HG02763 (cell line): Measurements from ENCODE around the gene TNS3.

Source experiments
- ATAC-seq: cut with Tn5 transposase; IDR thresholded peaks from one replicate; pipeline ENCODE4 v1.9.1; 2021; ENCODE audit warnings: mild to moderate bottlenecking, moderate library complexity; ENCODE audit not compliant: unreplicated experiment

TNS3 gene

DNA sequence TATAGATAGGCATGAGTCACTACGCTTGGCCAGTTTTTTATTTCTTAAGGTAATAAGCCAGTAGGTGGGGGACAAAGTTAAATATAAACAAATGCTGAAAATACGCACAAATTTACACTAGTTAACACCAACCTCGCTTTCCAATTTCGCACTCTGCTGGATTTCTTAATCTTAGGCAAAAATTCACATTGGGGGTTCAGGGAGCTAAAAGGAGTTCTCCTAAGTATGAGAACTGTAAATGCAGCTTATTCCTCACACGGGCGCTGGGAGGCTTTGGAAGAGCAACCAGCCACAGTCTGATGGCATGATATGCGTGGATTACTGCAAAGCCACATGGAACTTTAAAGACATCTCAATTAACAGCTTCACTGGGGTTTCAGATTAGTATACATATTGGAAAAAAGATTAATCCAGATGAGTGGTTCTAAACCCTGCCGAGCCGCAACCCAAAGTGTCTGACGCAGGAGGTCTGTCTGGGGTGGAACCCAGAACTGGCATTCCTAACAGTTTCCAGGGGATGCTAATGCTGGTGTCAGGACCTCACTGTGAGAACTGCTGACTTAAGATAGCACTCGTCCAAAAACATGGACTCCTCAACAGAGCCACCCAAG is 16.2 kb downstream of the TNS3 start:
- ATAC-seq = no peak

DNA sequence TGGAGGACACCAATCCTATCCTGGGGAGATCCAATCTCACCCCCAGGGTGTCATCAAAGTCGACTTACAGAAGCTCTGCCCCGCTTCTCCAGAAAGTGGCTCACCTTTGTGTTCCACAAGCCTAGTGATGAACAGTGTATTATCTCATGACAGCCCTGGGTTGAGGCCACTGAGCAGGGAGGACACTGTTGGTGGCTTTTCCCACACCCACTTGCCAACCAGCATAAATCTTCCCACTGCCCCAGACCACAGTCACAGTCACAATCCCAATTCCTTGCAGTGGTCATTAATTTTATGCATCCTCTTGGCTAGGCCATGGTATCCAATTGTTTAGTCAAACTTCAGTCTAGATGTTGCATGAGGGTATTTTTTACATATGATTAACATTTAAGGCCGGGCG is 18.4 kb downstream of the TNS3 start:
- ATAC-seq = no peak

DNA sequence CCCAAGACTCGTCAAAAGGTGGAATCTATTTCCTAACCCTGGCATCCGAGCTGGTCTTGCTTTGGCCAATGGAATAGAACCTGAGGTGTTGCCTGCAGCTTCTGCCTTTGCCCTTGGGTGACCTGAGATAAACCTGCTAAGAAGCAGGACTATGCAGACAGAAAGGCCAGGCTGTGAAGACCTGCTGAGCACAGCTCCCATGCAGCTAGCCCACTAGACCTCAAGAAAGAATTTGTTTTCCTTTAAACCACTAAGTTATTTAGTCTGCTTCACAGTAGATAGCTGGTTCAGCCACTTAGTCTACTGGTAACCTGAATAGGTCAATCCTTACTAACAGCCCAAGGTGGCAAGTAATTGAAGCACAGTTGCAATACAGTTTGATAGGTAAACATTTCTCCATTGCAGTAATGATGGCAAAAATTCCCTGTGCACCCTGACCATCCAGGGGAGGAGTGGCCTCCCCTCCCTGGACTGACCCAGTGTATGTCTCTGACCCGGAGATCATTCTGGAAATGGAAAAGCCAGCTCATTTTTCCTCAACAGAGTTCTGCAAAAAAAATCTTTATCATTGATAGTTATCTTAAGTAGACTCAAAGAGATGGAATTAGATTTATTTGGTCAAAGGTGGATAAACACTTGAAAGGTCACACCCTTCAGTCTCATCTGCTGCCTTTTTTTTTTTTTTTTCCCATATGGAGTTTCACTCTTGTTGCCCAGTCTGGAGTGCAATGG is 20.0 kb downstream of the TNS3 start:
- no peak for ATAC-seq

DNA sequence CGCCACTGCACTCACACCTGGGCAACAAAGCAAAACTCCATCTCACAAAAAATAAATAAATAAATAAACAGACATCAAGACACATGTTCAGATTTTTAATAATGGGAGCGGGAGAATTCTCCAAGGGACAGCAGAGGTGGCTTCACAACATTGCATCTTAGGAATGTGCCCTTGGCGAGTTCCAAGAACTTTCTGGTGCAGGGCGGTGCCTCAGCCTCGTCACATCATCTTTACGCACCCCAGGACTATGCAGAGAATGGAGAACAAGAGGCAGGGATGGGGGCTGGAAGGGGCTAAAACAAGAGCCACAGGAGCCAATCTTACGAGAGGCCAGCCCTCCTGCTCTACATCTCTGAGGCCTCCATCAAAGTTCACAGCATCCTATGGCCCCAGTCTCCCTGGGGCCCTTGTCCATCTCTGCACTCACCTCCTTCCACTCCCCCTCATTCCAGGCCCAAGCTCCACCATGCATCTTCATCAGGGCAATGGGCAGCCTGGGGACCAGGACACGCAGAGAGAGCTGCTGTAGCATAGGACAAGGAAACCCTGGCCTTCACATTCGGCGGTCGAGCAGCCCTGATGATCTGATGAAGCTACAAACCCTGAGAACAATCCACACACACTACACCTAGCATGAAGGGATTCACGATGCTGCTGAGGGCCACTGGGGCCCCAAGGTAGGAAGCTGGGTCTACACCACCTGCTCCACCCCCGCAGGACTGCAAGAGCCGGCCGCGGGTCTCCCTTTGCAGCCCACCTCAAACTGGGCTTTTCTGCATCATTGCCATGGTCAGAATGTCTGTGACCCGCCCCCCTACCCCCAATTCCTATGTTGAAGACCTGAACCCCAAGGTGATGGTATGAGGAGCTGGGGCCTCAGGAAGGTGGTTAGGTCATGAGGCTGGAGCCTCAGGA is 22.3 kb downstream of the TNS3 start:
- ATAC-seq = no peak

DNA sequence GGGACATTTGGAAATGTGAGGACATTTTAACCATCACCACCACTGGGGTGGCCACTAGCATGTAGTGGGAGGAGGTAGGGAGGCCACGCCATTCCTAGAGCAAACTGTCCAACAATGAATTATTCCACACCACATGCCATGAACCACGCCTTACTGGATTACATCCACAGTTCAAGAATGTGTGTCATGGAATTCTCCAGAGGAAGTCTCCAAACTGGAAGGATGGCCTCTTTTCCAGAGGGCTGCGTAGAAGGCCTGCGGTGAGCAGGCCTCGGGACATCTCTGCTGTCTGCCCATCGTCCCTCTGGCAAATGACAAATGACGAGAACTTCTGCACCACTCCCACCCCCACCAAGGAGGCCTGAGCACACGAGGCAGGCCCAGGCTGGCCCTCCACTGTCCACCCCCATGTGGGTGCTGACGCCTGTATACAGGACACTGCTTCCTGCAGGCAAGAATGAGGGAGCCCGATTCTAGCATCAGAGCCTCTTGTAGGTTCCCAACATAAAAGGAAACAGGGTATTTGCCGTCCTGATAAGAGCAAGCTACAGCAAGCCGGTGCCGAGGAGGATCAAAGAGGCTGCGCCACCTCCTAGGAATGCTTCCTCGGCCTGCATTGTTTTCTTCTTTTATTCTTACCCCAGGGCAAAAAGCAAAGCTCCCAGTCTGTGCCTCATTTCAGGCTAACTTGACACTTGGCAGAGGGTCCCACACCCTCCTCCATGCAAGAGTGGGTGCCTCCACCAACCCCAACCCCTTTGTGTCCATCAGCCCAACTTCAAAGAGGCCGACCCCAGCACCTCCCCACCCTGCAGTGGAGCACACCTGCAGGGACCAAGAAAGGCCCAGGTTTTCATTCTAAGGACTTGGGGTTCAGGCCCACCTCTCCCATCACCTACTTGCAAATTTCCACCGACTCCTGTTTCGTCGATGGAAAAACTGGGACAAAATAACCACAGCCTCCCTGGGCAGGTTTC is 23.9 kb downstream of the TNS3 start:
- ATAC-seq = no peak

DNA sequence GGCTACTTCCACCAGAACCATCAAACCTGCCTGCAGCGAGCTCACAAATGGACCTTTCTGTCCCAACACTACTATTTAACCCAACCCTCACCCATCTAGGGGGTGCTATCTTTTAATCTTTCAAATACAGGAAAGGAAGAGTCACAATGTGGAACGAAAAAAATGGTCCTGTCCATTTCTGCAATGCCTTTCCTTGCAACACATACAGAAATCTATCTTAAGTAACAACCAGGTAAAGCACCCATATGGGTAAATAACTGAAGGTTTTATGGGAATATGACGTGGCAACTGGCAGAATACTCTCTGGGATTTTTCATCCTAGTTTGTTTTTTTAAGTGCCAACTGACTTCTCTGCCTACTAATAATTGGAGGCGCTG is 24.6 kb downstream of the TNS3 start:
- ATAC-seq = no peak

DNA sequence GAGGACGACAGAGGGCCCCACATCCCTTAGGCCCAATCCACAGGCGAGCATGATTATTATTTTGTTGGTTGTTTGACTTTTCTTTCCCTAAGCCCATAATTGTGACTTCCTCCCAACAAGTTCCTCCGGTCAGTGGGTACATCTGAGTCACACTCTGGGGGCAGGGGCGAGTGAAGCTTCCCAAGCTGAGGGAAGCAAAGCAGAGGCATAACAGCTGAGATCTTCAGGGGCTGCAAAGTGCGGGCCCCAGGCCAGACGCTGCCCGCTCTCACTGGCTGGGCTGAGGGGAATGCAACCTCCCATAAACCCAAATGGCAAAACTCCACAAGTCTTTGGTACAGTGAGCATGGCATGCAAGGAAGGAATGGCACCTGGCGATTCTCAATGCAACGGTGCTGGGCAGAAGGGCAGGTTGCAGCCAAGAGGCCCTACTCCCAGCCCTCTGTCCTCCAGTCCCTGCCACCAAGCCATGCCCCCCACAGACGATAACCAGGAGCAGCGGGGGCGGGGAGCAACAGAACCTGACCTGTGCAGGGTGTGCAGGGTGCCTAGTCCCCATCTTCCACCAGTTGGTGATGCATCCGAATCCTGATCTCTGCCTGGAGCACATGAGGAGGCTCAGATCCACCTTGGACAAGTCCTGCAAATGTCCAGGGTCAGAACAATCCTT is 25.3 kb downstream of the TNS3 start:
- no peak for ATAC-seq

DNA sequence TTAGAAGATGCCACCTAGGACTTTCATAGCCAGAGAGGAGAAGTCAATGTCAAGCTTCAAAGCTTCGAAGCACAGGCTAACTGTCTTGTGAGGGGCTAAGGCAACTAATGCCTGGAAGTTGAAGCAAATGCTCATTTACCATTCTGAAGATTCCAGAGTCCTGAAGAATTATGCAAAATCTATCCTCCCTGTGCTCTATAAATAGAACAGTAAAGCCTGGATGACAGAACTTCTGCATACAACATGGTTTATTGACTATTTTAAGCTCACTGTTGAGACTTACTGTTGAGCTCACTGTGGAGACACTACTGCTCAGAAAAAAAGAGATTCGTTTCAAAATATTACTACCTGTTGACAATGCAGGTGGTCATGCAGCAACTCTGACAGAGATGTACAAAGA is 28.6 kb downstream of the TNS3 start:
- no peak for ATAC-seq

DNA sequence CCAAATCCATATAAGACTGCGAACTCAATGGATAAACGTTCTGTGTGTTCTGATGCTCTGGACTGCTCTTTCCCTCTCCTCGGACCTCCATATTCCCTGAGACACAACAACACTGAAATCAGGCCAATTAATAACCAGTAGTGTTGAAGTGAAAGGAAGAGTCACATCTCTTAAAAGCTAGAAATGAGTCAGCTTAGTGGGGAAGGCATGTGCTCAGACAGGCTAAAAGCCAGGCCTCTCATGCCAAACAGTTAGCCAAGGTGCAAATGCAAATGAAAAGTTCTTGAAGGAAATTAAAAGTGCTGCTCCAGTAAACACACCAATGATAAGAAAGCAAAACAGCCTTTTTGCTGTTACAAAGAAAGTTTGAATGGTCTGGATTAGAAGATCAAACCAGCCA is 29.3 kb downstream of the TNS3 start:
- ATAC-seq = peak; percentile 97

DNA sequence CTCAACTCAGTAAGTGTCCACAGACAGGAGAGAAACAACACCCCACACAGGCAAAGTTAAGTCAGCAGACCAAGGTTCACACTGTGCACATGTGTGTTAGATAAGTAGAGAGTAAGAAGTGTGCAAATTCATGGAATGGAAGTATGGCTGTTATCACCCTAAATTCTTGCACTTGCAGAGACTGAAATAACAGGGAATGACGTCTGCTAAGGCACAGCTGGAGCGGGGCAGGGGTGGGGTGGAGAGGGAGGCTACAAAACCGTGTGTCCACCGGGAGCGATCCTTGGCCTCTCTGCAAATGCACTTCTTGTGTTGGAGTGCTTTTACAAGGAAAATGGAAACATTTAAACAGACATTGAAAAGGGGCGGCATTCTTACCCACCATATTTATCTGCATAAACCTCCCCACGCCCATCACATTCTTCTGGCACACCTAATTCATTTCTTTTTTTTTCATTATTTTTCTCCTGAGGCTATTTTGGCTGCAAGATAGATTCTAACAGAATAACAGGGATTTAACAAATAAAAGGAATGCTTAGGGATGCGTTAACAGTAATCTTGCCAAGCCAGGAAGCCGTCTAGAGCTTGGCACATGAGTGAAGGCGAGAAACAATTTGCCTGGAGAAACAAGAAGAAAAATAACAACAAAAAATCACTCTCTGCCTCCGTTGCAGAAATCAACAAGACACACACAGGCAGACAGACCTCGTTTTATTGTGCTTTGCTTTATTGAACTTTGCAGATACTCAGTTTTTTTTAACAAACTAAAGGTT is 30.1 kb downstream of the TNS3 start:
- no peak for ATAC-seq

DNA sequence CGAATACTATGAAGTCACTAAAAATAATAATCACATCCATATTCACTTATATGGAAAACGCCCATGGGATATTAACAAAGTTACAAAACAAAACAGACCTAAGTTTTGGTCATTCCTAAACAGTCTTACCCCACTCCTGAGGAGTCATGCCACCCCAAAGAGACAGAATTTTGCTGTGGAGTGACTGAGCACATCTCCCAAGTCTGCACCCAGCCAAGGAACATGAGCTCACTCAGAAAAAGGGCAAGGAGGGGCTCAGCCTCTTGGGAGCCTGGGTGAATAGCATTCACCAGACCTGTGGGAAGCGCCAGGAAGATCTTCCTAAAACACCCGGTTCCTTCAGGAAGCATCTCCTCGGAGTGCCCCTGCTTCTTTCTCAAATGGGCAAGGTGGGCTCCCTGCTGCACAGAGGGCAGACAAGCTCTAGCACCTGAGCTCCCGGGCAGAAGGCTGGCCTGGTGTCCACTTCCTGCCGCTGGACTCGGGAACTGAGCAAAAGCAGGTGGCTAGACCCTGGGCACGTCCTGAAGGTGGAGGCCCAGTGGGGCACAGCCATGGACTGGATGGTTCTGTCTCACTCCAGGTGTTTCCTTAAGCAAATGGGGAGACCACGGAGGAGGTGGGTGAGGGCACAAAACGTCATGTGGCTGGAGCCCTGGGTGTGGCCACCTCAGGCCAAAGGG is 31.0 kb downstream of the TNS3 start:
- no peak for ATAC-seq

DNA sequence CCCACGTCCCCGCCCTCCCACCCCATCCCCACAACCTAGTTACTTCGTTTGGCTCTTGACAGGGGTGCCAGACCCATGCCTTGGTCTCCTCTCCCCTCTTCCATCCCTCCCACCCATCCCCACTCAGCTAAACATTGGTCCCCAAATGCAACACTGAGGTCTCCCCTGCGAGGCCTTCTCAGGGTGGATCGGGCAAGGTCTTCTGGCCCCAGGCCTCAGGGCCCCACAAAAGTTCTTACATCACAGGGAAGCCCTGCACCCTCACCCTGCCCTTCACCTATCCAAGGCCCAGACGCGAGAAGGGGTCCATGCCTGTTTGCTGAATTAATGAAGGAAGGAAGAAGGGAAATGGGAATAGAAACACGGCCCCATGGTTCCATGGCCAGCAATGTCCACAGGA is 32.0 kb downstream of the TNS3 start:
- ATAC-seq = no peak

DNA sequence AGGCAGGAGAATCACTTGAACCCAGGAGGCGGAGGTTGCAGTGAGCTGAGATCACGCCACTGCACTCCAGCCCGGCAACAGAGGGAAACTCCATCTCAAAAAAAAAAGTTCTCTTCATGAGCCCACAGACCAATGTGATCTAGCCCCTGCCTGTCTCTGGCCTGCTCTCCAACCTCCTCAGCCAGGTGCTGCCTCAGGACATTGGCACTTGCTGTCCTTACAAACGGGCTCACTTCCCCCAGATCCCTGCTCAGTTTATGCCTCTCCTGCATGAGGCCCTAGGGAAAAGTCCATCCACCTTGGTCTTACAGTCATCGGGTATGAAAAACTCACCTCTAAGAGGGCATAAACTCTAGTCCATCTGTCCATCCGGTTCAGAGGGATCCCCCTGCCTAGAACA is 32.5 kb downstream of the TNS3 start:
- no peak for ATAC-seq

DNA sequence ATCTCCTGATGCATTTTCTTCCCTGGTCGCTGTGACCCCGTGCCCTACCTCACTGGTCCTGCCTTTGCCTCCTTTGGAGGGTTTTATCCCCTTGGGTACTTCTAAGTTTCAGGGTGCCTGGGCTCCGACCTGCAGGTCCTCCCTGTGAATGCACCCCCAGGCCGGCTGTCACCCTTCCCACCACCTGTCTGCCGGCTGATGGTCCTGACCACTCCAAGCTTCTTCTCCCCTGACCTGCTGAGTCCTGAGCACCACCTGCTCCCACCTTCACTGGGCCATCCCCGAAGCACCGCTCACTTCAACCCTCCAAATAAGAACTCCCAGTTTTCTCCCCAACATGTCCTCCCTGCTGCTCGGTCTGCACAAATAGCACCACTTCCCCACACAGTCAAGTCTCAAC is 33.4 kb downstream of the TNS3 start:
- ATAC-seq = no peak

DNA sequence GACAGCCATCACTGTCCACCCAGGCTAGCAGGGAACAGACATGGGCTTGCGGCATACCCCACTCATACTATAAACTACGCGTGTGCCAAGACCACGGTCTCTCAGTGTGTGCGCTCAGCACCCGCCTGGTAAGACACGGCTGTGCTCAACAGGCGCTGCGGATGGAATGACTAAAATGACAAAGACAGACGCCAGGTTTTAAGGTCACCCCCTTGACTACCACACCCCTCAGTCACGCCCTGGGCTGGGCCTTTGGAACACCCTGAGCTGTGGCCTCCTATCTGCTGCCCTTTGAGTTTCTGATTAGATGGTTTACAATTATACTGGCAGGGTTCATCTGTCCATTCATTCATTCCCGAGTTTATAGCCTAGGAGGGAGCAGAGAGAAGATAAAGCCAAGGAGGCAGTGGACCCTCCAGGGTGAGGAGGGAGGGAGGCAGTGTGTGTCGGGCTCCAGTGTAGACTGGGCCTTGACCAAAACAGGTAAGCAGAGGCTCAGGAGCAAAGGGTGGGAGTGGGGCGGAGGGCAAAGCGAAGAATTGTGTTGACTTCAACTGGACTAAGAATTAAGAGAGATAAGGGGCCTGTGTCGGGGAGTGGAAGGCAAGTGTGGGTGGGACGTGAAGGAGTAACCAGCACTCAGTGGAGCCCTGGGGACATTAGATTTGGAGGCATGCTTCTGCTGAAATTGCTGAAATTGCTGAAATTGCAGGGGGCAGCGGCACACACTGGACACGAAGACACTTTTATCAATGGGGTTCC is 35.0 kb downstream of the TNS3 start:
- no peak for ATAC-seq

DNA sequence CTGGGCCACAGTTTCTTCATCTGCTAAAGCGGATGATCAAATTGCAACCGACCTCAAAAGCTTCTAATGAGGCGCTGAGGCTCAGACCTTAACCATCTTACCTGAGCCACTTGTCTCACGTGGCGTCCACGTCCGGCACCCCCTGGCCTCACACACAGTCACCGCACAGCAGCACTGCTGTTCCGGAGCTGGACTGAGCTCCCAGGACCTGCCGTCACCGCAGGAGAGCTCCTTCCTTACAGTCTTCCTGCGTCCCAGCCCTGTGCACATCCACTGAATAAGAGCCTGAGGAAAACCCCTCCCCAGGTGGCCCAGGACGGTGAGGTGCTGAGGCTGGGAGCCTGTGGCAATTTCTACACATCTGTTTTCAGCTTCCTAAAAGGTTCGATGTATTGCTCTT is 35.7 kb downstream of the TNS3 start:
- ATAC-seq = no peak

DNA sequence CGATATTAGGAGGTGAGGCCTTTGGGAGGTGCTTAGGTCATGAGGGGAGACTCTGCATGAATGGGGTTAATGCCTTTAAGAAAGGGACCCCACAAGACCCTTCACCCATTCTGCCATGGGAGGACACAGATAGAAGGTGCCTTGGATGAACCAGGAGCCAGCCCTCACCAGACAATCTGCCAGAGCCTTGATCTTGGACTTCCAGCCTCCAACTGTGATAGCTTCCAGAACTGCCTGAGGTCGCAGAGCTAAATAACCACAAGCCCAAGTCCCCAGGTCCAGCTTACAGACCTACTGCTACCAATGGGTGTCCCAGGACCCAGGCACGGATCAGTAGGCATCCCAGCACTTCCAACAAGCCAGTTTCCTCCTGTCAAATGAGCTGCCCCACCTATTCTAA is 37.5 kb downstream of the TNS3 start:
- ATAC-seq = no peak

DNA sequence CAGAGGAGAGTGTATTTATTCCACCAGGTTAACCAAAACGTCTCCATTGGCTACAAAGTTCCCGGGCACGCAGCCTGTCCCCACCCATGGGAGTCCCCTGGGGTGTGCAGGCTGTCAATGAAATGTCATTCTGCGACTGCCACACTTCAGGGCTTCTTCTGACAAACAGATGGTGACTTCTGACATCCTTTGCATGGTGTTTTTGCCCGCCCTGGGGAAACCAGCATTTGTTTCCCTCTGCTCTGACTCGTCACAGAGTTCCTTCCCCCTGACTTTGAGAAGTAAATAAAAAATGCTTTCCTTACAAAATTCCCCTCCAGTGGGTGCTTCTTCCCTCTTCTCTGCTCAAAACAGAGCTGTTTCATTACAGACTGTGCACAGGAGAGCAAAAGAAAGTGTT is 38.2 kb downstream of the TNS3 start:
- no peak for ATAC-seq
